HL-60 (cell line): Measurements from ENCODE around the gene ARHGAP24.

Experiments used
- DNase-seq, 2 experiments: peaks; one replicate each; pipeline ENCODE4 v3.0.0-alpha.2; 2010 to 2020; ENCODE audit warnings: low read depth in 1 of 2, low spot score in 1 of 2
- H3K27ac ChIP-seq: fragments of 250-450 bp; sonication (Bioruptor Pico); replicated peaks from 2 replicates; pipeline ENCODE4 v1.5.1; 2020; ENCODE audit warnings: mild to moderate bottlenecking, moderate library complexity
- H3K27me3 ChIP-seq: fragments of 250-450 bp; sonication (Bioruptor Pico); 2 replicates; pipeline ENCODE4 v1.5.1; 2021; ENCODE audit warnings: mild to moderate bottlenecking, moderate library complexity; ENCODE audit not compliant: insufficient read depth, poor library complexity, severe bottlenecking
- H3K4me3 ChIP-seq: replicated peaks from 2 replicates; pipeline ENCODE4 v1.5.1; 2011; ENCODE audit warnings: mild to moderate bottlenecking, control low read depth, low read length; ENCODE audit not compliant: insufficient read depth
- CTCF ChIP-seq: IDR thresholded peaks from one replicate; pipeline ENCODE4 v1.5.1; 2011; ENCODE audit warnings: low read length, control low read depth, inconsistent platforms; ENCODE audit not compliant: insufficient read depth
- GABPA ChIP-seq: IDR thresholded peaks from 2 replicates; pipeline ENCODE4 v1.6.1; 2012; ENCODE audit warnings: low read depth
- POLR2AphosphoS5 ChIP-seq: IDR thresholded peaks from 2 replicates; pipeline ENCODE4 v1.6.1; 2012; ENCODE audit warnings: low read depth
- REST ChIP-seq: IDR thresholded peaks from 2 replicates; pipeline ENCODE4 v1.6.1; 2012; ENCODE audit warnings: low read depth; ENCODE audit not compliant: insufficient replicate concordance
- SPI1 ChIP-seq: IDR thresholded peaks from 2 replicates; pipeline ENCODE4 v1.6.1; 2012; ENCODE audit warnings: low read depth, mild to moderate bottlenecking, borderline replicate concordance

ARHGAP24 gene

DNA sequence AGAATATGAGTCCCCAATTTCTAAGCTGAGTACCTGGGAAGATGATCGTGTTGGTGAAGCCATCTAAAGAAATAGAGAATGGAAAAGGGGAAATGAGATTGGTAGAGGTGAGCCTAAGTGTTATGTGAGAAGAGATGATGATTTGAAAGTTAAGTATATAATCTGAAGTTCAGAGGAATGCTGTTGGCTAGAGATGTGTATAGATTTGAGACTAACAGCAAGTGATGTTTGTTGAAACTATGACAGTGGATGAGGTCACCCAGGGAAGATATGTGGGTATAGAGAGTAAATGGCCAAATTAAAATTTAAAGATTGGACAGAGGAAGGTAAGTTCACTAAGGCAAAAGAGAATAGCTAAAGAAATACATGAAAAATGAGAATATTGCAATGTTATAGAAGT, 560.7 kb downstream of the ARHGAP24 start:
- TF ChIP-seq CTCF (no peak), REST (no peak), SPI1 (no peak), GABPA (no peak), POLR2AphosphoS5 (no peak)
- DNase-seq = no peak

GRCh38 chr4:86036736-86037135, 561.8 kb downstream of the ARHGAP24 start:
- Histone ChIP-seq H3K27ac (no peak overlapping the region), H3K4me3 (no peak overlapping the region), H3K27me3 (no peaks in the 10 kb centered on the region)
- no peak for DNase-seq
- TF ChIP-seq SPI1 (no peak), REST (no peak), CTCF (no peak), GABPA (no peak), POLR2AphosphoS5 (no peak)

More for the DNA sequence above, 560.7 kb downstream of the ARHGAP24 start:
- Histone ChIP-seq H3K27me3 (no peaks in the 10 kb centered on the region), H3K27ac (no peak overlapping the region), H3K4me3 (no peak overlapping the region)

DNA sequence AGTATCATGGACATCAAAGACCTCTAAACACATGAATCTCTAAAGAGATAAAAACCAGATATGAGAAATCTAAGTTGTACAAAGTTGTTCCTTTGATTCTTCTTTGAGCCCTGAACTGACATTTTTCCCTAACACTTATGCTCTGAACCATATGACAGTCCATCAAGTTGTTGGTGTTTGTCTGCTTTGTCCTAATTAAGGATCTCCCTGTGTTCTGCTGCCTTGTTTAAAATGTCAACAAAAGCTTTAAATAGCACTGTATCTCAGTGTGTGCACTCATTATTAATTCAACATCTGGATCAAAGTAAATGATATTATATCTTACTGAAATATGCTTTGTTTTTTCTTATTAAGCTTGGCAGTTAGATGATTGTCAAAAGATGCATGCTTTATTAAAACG, 563.1 kb downstream of the ARHGAP24 start:
- TF ChIP-seq REST = no peak
- no peak for TF ChIP-seq CTCF
- Histone ChIP-seq H3K27ac (no peak overlapping the region), H3K27me3 (no peaks in the 10 kb centered on the region), H3K4me3 (no peak overlapping the region)
- no peak for DNase-seq
